HG03432 (cell line): Measurements from ENCODE around the gene RPS21.
"Not testable (repeated sequence)": the region's sequence is repeated elsewhere in the genome, so short reads cannot be mapped to it uniquely, and the experiment has no call there.

Source experiments
- ATAC-seq: cut with Tn5 transposase; IDR thresholded peaks from one replicate; pipeline ENCODE4 v1.9.1; 2021; ENCODE audit warnings: mild to moderate bottlenecking, moderate library complexity; ENCODE audit not compliant: unreplicated experiment

The RPS21 gene

GRCh38 chr20:62364911-62365736 lies 21.8 kb upstream of the RPS21 start:
- ATAC-seq: no peak

GRCh38 chr20:62365814-62366369 lies 21.0 kb upstream of the RPS21 start:
- ATAC-seq: no peak

GRCh38 chr20:62366370-62367135 lies 20.4 kb upstream of the RPS21 start:
- no peak for ATAC-seq

- ATAC-seq: no peak
Measured at GRCh38 chr20:62367136-62367632, 19.7 kb upstream of the RPS21 start, which contains the start of gene LAMA5. TSS of gene LAMA5 (minus strand) at chr20:62367312. CDS start at chr20:62367245, 67 bp downstream.

- no peak for ATAC-seq
Measured at GRCh38 chr20:62367633-62368391, 19.1 kb upstream of the RPS21 start.

- ATAC-seq: no peak
Measured at GRCh38 chr20:62368392-62368975, 18.4 kb upstream of the RPS21 start.

GRCh38 chr20:62368976-62369814 lies 17.7 kb upstream of the RPS21 start:
- ATAC-seq: no peak

- ATAC-seq: no peak
Measured at GRCh38 chr20:62369815-62370114, 17.1 kb upstream of the RPS21 start.

- no peak for ATAC-seq
Measured at GRCh38 chr20:62370115-62370806, 16.6 kb upstream of the RPS21 start.

- no peak for ATAC-seq
Measured at GRCh38 chr20:62370807-62371587, 15.9 kb upstream of the RPS21 start.

GRCh38 chr20:62371588-62372041 lies 15.3 kb upstream of the RPS21 start:
- no peak for ATAC-seq

- ATAC-seq: no peak
Measured at GRCh38 chr20:62372042-62372993, 14.6 kb upstream of the RPS21 start.

- ATAC-seq: not testable (repeated sequence)
Measured at GRCh38 chr20:62373631-62374179, 13.2 kb upstream of the RPS21 start.

- ATAC-seq: no peak
Measured at GRCh38 chr20:62374331-62375152, 12.4 kb upstream of the RPS21 start.

GRCh38 chr20:62376112-62377063 lies 10.5 kb upstream of the RPS21 start:
- no peak for ATAC-seq
